ENCODE data around the gene ZNF155. TPM values are rescaled to one million over a fixed set of nuclear protein-coding genes. Genes with fewer than 3 reads are reported as not detected.
A peak's percentile ranks its signal among the peaks of the same experiment; 100 is the strongest.

ZNF155 gene
- total RNA-seq, 1 donor from 2014 or later, result 8.4 TPM

DNA sequence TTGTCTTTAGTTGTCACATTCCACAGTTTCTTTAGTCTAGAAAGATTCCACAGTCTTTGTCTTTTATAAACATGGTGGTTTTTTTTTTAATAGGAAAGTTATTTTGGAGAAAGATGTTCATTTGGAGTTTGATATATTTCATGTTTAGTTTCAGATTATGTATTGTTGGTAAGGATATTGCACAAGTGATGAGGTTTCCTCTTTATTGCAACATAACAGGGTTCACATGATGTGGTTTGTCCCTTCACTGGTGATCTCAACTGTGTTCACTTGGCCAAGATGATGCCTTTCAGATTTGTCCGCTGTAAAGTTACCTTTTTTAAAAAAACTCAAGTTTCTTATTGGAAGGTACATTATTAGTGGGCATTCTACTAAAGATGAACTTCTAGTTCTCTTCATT lies 22.0 kb downstream of the ZNF155 start:
- DNase-seq, result no peak

- no peak for DNase-seq
These were observed 23.5 kb downstream of the ZNF155 start for GRCh38 chr19:44007473-44007872.

DNA sequence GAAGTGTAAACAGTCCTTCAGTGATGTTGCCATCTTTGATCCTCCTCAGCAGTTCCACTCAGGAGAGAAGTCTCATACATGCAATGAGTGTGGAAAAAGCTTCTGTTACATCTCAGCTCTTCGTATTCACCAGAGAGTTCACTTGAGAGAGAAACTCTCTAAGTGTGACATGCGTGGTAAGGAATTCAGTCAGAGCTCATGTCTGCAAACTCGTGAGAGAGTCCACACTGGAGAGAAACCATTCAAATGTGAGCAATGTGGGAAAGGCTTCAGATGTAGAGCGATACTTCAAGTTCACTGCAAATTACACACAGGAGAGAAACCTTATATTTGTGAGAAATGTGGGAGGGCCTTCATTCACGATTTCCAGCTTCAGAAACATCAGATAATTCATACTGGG lies 26.5 kb downstream of the ZNF155 start:
- DNase-seq, result no peak

GRCh38 chr19:44019498-44019897 lies 35.5 kb downstream of the ZNF155 start:
- no peak for DNase-seq

GRCh38 chr19:44021221-44021620 lies 37.2 kb downstream of the ZNF155 start:
- no peak for DNase-seq

- DNase-seq, result no peak
These were observed 40.9 kb downstream of the ZNF155 start for GRCh38 chr19:44024900-44025216.

DNA sequence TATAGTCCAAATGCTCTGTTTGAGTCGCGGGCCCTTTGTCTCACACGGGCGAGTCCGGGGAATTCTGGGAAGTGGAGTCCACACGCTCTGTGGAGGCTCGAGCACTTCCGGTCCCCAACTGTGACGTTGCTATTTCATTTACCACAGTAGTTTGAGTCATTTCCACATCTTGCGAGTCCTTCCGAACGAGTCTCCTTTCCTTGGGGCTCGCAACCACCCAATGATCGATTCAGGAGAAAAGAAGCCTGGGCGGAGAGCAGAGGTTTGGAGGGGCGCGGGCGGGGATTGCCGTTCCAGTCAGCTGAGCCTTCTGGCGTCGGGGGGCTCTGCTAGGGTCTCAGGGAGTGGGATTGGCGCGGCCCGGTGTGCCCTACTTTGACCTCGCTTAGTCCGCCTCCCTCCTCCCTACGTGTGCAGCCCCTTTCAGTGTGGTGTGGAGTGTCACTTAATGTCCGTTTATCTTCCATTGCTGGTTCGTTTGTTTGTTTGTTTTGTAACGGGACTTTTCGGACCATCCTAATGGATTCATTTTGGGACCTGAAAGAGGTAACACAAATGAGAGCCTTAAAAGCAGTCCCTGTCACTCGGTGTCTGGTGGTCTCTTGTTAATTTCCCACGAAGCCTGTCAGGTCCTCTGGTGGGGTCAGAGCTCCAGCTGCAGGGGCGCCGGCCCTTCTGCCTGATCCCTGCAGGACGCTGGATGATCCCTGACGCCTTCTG lies 41.4 kb downstream of the ZNF155 start, which contains the start of gene ZNF222:
TSS of gene ZNF222 (plus strand) at position 163 of the 720 bp plus-strand sequence. CDS start at position 221, 58 bp downstream.
- peak; percentile 85 for DNase-seq

DNA sequence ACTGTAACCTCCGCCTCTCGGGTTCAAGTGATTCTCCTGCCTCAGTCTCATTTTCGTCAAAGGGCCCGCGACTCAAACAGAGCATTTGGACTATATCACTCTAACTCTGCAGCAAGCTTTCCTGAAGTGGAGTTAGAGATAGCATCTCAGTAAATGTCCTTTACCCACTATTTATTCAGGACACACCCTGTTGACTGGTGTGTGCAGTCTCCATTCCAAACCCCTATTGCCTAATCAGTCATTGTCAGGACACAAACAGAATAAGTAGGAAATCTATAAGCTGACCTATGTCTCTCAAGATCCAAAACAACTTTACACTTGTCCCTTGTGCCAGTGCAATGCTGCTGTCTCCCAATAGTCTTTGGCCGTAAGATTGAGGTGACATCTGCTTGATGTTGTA lies 42.6 kb downstream of the ZNF155 start:
- no peak for DNase-seq

- DNase-seq, result no peak
These were observed 48.1 kb downstream of the ZNF155 start for GRCh38 chr19:44032001-44032610.

GRCh38 chr19:44042147-44042546 lies 58.2 kb downstream of the ZNF155 start:
- DNase-seq, result no peak

Small RNA genes lying within 50 kb of the gene (small RNA-seq; reads per million reads assigned to genes)
- not detected for gene AC006213.5 (ENCODE audit: low replicate concordance)

Other genes starting within 250 kb of the ZNF155 start
- 14.3 TPM for gene SMG9, start 229.2 kb upstream of the ZNF155 start, total RNA-seq
- 3.5 TPM for gene KCNN4, start 203.2 kb upstream of the ZNF155 start, total RNA-seq
- gene LYPD5, start 181.7 kb upstream of the ZNF155 start, total RNA-seq, result 16.0 TPM
- 18.5 TPM for gene ZNF283, start 156.9 kb upstream of the ZNF155 start, total RNA-seq
- gene ZNF404, start 100.2 kb upstream of the ZNF155 start, total RNA-seq, result 3.7 TPM
- 15.1 TPM for gene ZNF45, start 48.9 kb upstream of the ZNF155 start, total RNA-seq
- gene ZNF221, start 33.0 kb upstream of the ZNF155 start, total RNA-seq, result 6.5 TPM
- gene ZNF230, start 18.8 kb downstream of the ZNF155 start, total RNA-seq, result 5.0 TPM
- 5.3 TPM for gene ZNF222, start 41.2 kb downstream of the ZNF155 start, total RNA-seq
- 7.1 TPM for gene ZNF223, start 67.8 kb downstream of the ZNF155 start, total RNA-seq
- 3.7 TPM for gene ZNF284, start 88.0 kb downstream of the ZNF155 start, total RNA-seq
- gene ZNF224, start 110.2 kb downstream of the ZNF155 start, total RNA-seq, result 35.8 TPM
- 5.9 TPM for gene ZNF225, start 129.2 kb downstream of the ZNF155 start, total RNA-seq
- gene ZNF234, start 157.4 kb downstream of the ZNF155 start, total RNA-seq, result 12.8 TPM
- gene ZNF226, start 180.9 kb downstream of the ZNF155 start, total RNA-seq, result 20.3 TPM
- 20.2 TPM for gene ZNF227, start 228.3 kb downstream of the ZNF155 start, total RNA-seq